Fibroblast of villous mesenchyme (primary cell): ENCODE measurements around the gene DHX35. TPM values are rescaled to one million over a fixed set of nuclear protein-coding genes. Genes with fewer than 3 reads are reported as not detected.
A peak's percentile ranks its signal among the peaks of the same experiment; 100 is the strongest.
"Not testable (repeated sequence)": the region's sequence is repeated elsewhere in the genome, so short reads cannot be mapped to it uniquely, and the experiment has no call there.

Source experiments
- DNase-seq: peaks from one replicate; pipeline ENCODE4 v3.0.0-alpha.2; 2010; ENCODE audit warnings: low read depth
- H3K4me3 ChIP-seq: 2 replicates; pipeline ENCODE4 v1.5.1; 2011; ENCODE audit warnings: low read depth, mild to moderate bottlenecking, low read length
- CTCF ChIP-seq: IDR thresholded peaks from 2 replicates; pipeline ENCODE4 v1.5.1; 2012; ENCODE audit warnings: low read depth, mild to moderate bottlenecking, low read length; ENCODE audit not compliant: insufficient read depth
- total RNA-seq: library from RNA; depleted of rRNA; stranded (reverse); fragments of >200 nt; gene quantifications from 2 replicates; pipeline ENCODE4 v1.2.3, GENCODE V29; 2012

DHX35 gene
- total RNA-seq, 1 donor = 12.5 TPM

DNA sequence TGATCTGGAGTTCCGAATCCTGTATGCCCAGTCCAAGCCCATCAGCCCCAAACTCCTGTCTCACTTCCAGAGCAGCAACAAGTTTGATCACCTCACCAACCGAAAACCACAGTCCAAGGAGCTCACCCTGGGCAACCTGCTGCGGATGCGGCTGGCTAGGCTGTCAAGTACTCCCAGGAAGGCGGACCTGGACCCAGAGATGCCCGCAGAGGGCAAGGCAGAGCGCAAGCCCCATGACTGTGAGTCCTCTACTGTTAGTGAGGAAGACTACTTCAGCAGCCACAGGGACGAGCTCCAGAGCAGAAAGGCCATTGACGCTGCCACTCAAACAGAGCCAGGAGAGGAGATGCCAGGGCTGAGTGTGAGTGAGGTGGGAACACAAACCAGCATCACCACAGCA, 10.5 kb upstream of the DHX35 start:
- DNase-seq = no peak
- no peak overlapping the region for H3K4me3 ChIP-seq
- TF ChIP-seq CTCF = no peak

DNA sequence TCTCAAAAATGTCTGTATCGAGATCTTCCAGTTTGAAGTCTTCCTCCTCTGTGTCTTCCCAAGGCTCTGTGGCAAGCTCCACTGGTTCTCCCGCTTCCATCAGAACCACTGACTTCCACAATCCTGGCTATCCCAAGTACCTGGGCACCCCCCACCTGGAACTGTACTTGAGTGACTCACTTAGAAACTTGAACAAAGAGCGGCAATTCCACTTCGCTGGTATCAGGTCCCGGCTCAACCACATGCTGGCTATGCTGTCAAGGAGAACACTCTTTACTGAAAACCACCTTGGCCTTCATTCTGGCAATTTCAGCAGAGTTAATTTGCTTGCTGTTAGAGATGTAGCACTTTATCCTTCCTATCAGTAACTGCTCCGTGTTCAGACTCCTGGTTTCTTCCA, 10.0 kb upstream of the DHX35 start:
- DNase-seq = no peak
- H3K4me3 ChIP-seq = no peak overlapping the region
- TF ChIP-seq CTCF = no peak

DNA sequence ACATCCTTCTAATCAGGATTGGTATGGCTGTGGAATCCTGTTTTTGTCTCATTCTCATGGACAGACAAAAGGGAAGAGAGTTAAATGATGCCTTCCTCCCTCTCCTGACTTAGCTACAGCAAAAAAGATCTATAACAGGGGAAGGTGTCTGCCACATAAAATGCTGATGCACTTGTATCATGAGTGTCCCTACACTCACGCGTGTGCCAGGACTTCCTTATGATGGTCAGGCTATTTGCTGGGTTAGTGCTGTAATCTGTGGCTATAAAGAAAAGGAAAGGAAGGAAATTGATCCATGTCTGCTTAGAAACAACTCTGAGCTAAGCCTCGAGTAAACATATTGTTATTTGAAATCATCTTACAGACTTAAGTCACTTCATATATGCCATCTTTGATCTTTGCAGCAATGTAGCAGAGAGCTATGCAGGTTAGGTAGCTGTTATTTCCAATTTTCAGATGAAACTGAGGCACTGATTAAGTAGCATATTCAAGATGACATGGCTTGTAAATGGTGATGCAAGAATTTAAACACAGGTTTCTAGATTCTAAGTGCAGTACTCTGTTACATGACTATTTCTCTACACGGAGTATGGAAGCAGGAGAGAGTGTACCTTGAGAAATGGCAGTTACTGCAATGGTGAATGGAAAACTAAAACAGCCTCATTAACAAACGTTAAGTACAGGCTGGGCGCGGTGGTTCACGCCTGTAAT, 8.4 kb upstream of the DHX35 start:
- DNase-seq = no peak
- no peak for TF ChIP-seq CTCF

DNA sequence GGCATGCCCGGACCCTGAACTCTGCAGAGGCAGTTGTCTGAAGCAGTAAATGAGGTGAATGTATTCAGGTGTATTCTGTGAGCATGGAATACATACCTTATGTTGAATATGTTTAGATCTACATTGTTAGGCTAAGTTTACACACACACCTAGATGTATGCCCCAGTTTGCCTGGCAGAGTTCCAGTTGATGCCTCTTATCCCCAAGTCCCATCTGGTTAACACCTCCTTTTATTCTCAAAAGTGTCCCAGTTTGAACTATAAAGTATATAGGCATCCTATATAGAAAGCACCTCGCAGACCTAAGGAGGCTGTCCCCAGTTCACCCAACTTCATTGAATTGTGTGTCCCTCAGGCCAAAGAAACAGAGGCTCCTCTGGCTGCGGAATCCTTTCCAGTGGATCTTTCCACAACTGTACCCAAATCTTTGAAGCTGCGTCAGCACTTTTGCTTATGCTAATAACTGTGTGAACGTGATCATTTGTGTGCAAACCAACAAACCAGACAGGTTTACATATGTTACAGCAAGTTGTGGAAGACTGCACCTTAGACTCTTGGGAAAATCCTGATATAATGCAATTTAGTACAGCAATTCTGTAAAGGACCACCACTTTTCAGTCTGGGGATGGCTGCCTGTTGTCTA, 4.8 kb upstream of the DHX35 start:
- no peak for TF ChIP-seq CTCF
- H3K4me3 ChIP-seq = no peak overlapping the region
- no peak for DNase-seq

More for the DNA sequence above, 8.4 kb upstream of the DHX35 start:
- no peak overlapping the region for H3K4me3 ChIP-seq

GRCh38 chr20:38957915-38958485, 4.1 kb upstream of the DHX35 start:
- DNase-seq = no peak
- TF ChIP-seq CTCF = no peak
- H3K4me3 ChIP-seq = no peak overlapping the region

DNA sequence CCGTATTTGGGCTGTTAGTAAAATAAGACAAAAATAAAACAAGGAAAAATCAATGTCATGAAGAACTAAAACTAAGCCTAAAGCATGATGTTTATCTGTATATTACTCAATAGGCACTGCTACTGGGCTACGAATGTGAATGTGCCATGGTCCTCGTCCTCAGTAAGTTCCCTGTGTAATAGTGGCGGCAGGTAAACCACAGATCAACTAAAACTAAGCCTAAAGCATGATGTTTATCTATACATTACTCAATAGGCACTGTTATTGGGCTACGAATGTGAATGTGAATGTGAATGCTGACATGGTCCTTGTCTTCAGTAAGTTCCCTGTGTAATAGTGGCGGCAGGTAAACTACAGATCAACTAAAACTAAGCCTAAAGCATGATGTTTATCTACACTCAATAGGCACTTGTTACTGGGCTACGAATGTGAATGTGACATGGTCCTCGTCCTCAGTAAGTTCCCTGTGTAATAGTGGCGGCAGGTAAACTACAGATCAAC, 1.9 kb upstream of the DHX35 start:
- H3K4me3 ChIP-seq, DNase-seq: not testable (repeated sequence)

DNA sequence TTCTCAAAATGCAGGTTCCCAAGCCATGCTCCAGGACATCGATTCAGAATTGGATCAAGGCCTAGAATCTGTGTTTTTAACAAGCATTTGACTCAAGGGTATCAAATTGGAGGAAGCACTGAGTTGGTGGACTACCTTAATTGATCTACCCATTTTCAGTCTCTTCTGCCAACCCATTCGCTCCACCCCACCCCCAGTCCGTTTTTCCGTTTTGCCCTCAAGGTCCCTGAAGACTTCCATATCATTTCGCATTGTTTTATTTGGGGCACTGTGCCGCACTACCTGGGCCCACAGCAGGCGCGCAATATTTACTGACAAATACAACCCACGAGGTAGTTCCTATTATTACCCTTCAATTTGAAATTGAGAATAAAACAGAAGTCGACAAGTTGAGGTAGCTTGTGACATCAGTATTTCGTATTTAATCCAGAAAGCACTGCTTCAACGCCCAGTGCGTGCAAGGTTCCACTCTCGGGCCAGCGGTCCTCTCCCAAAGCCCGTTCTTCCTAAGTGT, 557 bp upstream of the DHX35 start:
- TF ChIP-seq CTCF = no peak
- DNase-seq = no peak
- peak overlapping the region; percentile 91 for H3K4me3 ChIP-seq
